ENCODE results near the gene GEMIN8.

The GEMIN8 gene

DNA sequence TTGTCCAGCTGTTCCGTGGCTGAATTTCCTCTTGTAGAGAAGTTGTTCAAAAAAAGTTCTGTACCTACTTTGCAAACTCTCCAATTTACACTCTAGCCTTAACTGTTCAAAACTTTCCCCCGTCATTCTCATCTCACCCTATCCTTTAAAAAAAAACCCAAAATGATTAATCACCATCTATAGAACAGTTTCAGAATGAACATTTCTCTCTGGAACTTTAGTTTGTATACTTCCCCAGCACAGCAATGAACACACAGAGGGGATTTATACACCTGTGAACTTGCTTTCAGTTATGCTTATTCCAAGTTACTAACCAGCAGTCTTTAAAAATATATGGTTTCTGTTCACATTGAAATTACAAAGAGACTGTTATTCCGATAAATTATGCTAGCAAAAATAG lies 1.2 kb downstream of the GEMIN8 start:
- Histone ChIP-seq H3K36me3 (ENCODE audit: control insufficient read depth in 1 of 2, insufficient read depth in 2 of 2, low read depth in 1 of 2, low read length in 2 of 2) (peaks cover 0 to 4% of the 10 kb centered on the region in 2 experiments), H3K79me1 (replicated peaks; ENCODE audit: low read length, poor library complexity, severe bottlenecking) (peaks cover 2% of the 10 kb centered on the region), H3K18ac (ENCODE audit: low read depth in 1 of 2, low read length in 2 of 2) (no peak overlapping the region), H3K27ac (ENCODE audit: low read length, poor library complexity, severe bottlenecking) (no peak overlapping the region), H2AFZ (ENCODE audit: low read depth, low read length) (no peak overlapping the region), H3K4me3 (ENCODE audit: insufficient read depth in 1 of 2, low read depth in 1 of 2, low read length in 2 of 2) (peak overlapping the region in 1 of 2 experiments; percentile 91), H3K4me1 (ENCODE audit: control insufficient read depth, insufficient read depth, low read depth, low read length) (peaks cover 3% of the 10 kb centered on the region), H4K8ac (ENCODE audit: low read length) (no peak overlapping the region), H2BK15ac (ENCODE audit: low read depth, poor library complexity, severe bottlenecking) (no peak overlapping the region), H3K9me3 (ENCODE audit: control insufficient read depth, low read length) (no peaks in the 10 kb centered on the region), H2BK5ac (ENCODE audit: low read depth, low read length, poor library complexity, severe bottlenecking) (no peak overlapping the region), H4K91ac (ENCODE audit: low read length) (no peak overlapping the region), H3K4me2 (ENCODE audit: low read length, poor library complexity, severe bottlenecking) (no peak overlapping the region), H3K4ac (ENCODE audit: low read depth in 1 of 2, low read length in 2 of 2) (no peak overlapping the region), H2AK5ac (ENCODE audit: low read length, severe bottlenecking) (no peak overlapping the region), H3K14ac (ENCODE audit: low read length in 2 of 2) (no peak overlapping the region), H2BK120ac (ENCODE audit: low read depth, low read length) (no peak overlapping the region), H3K9ac (ENCODE audit: low read length) (peak overlapping the region; percentile 96), H3K27me3 (ENCODE audit: control insufficient read depth in 1 of 2, insufficient read depth in 1 of 2, low read length in 2 of 2) (peaks cover 0 to 8% of the 10 kb centered on the region in 2 experiments), H3K23ac (ENCODE audit: low read length in 2 of 2) (no peak overlapping the region), H2BK12ac (ENCODE audit: low read length in 2 of 2) (no peak overlapping the region)
- WGBS = 77% methylated on average over 2 of the region's 3 CpGs
- no peak for DNase-seq

DNA sequence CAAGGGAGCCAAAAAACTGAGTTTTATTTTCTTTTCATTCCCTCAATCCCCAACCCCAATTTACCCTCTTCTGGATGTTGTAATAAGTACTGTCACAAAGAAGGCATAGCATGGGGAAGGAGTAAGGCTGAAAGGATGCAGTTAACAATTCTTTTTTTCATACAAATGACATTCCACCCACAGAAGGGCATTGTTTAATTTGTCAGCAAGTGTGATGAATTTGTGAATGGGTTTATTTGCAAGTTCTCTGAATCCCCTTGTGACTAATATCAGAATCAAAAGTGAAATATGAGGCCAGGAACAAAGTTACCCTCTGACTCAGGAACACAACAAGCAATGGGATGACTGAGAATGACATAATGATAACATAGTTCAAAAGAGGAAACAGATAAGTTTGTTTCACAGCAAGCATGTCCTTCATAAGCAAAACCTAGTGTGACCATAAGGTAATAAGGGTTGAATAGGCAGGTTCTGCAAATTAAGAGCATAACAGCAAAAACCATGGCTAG lies 2.1 kb downstream of the GEMIN8 start:
- Histone ChIP-seq H2BK5ac (ENCODE audit: low read depth, low read length, poor library complexity, severe bottlenecking) (no peak overlapping the region), H4K91ac (ENCODE audit: low read length) (no peak overlapping the region), H3K36me3 (ENCODE audit: control insufficient read depth in 1 of 2, insufficient read depth in 2 of 2, low read depth in 1 of 2, low read length in 2 of 2) (peaks cover 0 to 4% of the 10 kb centered on the region in 2 experiments), H3K9me3 (ENCODE audit: control insufficient read depth, low read length) (no peaks in the 10 kb centered on the region), H3K27ac (ENCODE audit: low read length, poor library complexity, severe bottlenecking) (no peak overlapping the region), H3K79me1 (replicated peaks; ENCODE audit: low read length, poor library complexity, severe bottlenecking) (peaks cover 2% of the 10 kb centered on the region), H3K4me1 (ENCODE audit: control insufficient read depth, insufficient read depth, low read depth, low read length) (peaks cover 3% of the 10 kb centered on the region), H2AK5ac (ENCODE audit: low read length, severe bottlenecking) (no peak overlapping the region), H3K4me2 (ENCODE audit: low read length, poor library complexity, severe bottlenecking) (no peak overlapping the region), H3K18ac (ENCODE audit: low read depth in 1 of 2, low read length in 2 of 2) (no peak overlapping the region), H3K23ac (ENCODE audit: low read length in 2 of 2) (no peak overlapping the region), H3K9ac (ENCODE audit: low read length) (peak overlapping the region; percentile 96), H2BK120ac (ENCODE audit: low read depth, low read length) (no peak overlapping the region), H2AFZ (ENCODE audit: low read depth, low read length) (no peak overlapping the region), H3K4me3 (ENCODE audit: insufficient read depth in 1 of 2, low read depth in 1 of 2, low read length in 2 of 2) (no peak overlapping the region), H3K27me3 (ENCODE audit: control insufficient read depth in 1 of 2, insufficient read depth in 1 of 2, low read length in 2 of 2) (peaks cover 0 to under 1% of the 10 kb centered on the region in 2 experiments), H2BK12ac (ENCODE audit: low read length in 2 of 2) (no peak overlapping the region), H2BK15ac (ENCODE audit: low read depth, poor library complexity, severe bottlenecking) (no peak overlapping the region), H4K8ac (ENCODE audit: low read length) (no peak overlapping the region), H3K4ac (ENCODE audit: low read depth in 1 of 2, low read length in 2 of 2) (no peak overlapping the region), H3K14ac (ENCODE audit: low read length in 2 of 2) (no peak overlapping the region)
- peak; percentile 22 for DNase-seq

GRCh38 chrX:14027036-14027435 lies 2.7 kb downstream of the GEMIN8 start:
- no peaks in the 10 kb centered on the region for H3K27me3 ChIP-seq (ENCODE audit: control insufficient read depth in 1 of 2, insufficient read depth in 1 of 2, low read length in 2 of 2)
- H3K18ac ChIP-seq (ENCODE audit: low read depth in 1 of 2, low read length in 2 of 2) = no peak overlapping the region
- H3K14ac ChIP-seq (ENCODE audit: low read length in 2 of 2) = no peak overlapping the region
- H3K23ac ChIP-seq (ENCODE audit: low read length in 2 of 2) = no peak overlapping the region
- no peak overlapping the region for H2BK12ac ChIP-seq (ENCODE audit: low read length in 2 of 2)
- H2AK5ac ChIP-seq (ENCODE audit: low read length, severe bottlenecking) = no peak overlapping the region
- H2BK120ac ChIP-seq (ENCODE audit: low read depth, low read length) = no peak overlapping the region
- no peak overlapping the region for H3K27ac ChIP-seq (ENCODE audit: low read length, poor library complexity, severe bottlenecking)
- H3K9ac ChIP-seq (ENCODE audit: low read length) = no peak overlapping the region
- WGBS = no CpG with 5 or more reads among the region's 1 CpG
- no peak overlapping the region for H4K8ac ChIP-seq (ENCODE audit: low read length)
- no peak overlapping the region for H2AFZ ChIP-seq (ENCODE audit: low read depth, low read length)
- H3K4me2 ChIP-seq (ENCODE audit: low read length, poor library complexity, severe bottlenecking) = no peak overlapping the region
- no peak overlapping the region for H3K4me3 ChIP-seq (ENCODE audit: insufficient read depth in 1 of 2, low read depth in 1 of 2, low read length in 2 of 2)
- H2BK15ac ChIP-seq (ENCODE audit: low read depth, poor library complexity, severe bottlenecking) = no peak overlapping the region
- H3K36me3 ChIP-seq (ENCODE audit: control insufficient read depth in 1 of 2, insufficient read depth in 2 of 2, low read depth in 1 of 2, low read length in 2 of 2) = peaks cover 0 to 5% of the 10 kb centered on the region in 2 experiments
- H3K9me3 ChIP-seq (ENCODE audit: control insufficient read depth, low read length) = peaks cover 2% of the 10 kb centered on the region
- H3K79me1 ChIP-seq (replicated peaks; ENCODE audit: low read length, poor library complexity, severe bottlenecking) = peaks cover 5% of the 10 kb centered on the region
- H3K4me1 ChIP-seq (ENCODE audit: control insufficient read depth, insufficient read depth, low read depth, low read length) = peaks cover 3% of the 10 kb centered on the region
- no peak for DNase-seq
- H3K4ac ChIP-seq (ENCODE audit: low read depth in 1 of 2, low read length in 2 of 2) = no peak overlapping the region
- no peak overlapping the region for H2BK5ac ChIP-seq (ENCODE audit: low read depth, low read length, poor library complexity, severe bottlenecking)
- no peak overlapping the region for H4K91ac ChIP-seq (ENCODE audit: low read length)

DNA sequence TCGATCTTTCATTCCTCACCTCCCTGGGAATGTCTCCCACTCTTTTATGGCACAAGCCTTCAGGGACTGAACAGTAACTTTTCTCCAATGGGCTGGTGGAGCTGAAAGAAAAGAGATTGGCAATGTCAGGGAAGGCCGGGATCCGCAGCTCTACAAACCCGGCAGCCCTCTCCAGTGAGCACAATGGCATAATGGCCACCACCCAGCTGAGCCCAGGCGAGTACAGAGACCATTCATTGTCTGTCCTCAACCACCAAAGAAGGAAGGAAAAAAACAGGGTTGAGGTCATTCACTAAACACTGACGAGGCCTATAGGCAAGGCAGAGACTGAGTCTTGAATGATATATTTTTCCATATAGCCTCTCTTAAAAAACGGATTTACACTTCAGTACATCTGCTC lies 3.6 kb downstream of the GEMIN8 start:
- no peak overlapping the region for H2BK5ac ChIP-seq (ENCODE audit: low read depth, low read length, poor library complexity, severe bottlenecking)
- DNase-seq = no peak
- H2BK12ac ChIP-seq (ENCODE audit: low read length in 2 of 2) = no peak overlapping the region
- H3K4ac ChIP-seq (ENCODE audit: low read depth in 1 of 2, low read length in 2 of 2) = no peak overlapping the region
- H3K4me1 ChIP-seq (ENCODE audit: control insufficient read depth, insufficient read depth, low read depth, low read length) = peaks cover 3% of the 10 kb centered on the region
- no peak overlapping the region for H4K91ac ChIP-seq (ENCODE audit: low read length)
- no peak overlapping the region for H3K4me3 ChIP-seq (ENCODE audit: insufficient read depth in 1 of 2, low read depth in 1 of 2, low read length in 2 of 2)
- no peak overlapping the region for H3K27ac ChIP-seq (ENCODE audit: low read length, poor library complexity, severe bottlenecking)
- no peaks in the 10 kb centered on the region for H3K27me3 ChIP-seq (ENCODE audit: control insufficient read depth in 1 of 2, insufficient read depth in 1 of 2, low read length in 2 of 2)
- H3K36me3 ChIP-seq (ENCODE audit: control insufficient read depth in 1 of 2, insufficient read depth in 2 of 2, low read depth in 1 of 2, low read length in 2 of 2) = peaks cover 0 to 7% of the 10 kb centered on the region in 2 experiments
- no peak overlapping the region for H3K23ac ChIP-seq (ENCODE audit: low read length in 2 of 2)
- no peak overlapping the region for H2AK5ac ChIP-seq (ENCODE audit: low read length, severe bottlenecking)
- peaks cover 7% of the 10 kb centered on the region for H3K79me1 ChIP-seq (replicated peaks; ENCODE audit: low read length, poor library complexity, severe bottlenecking)
- H3K9ac ChIP-seq (ENCODE audit: low read length) = no peak overlapping the region
- no peak overlapping the region for H2BK120ac ChIP-seq (ENCODE audit: low read depth, low read length)
- no peak overlapping the region for H3K14ac ChIP-seq (ENCODE audit: low read length in 2 of 2)
- H4K8ac ChIP-seq (ENCODE audit: low read length) = no peak overlapping the region
- no peak overlapping the region for H3K18ac ChIP-seq (ENCODE audit: low read depth in 1 of 2, low read length in 2 of 2)
- no peak overlapping the region for H2BK15ac ChIP-seq (ENCODE audit: low read depth, poor library complexity, severe bottlenecking)
- no peak overlapping the region for H2AFZ ChIP-seq (ENCODE audit: low read depth, low read length)
- peaks cover 3% of the 10 kb centered on the region for H3K9me3 ChIP-seq (ENCODE audit: control insufficient read depth, low read length)
- no CpG with 5 or more reads among the region's 7 CpGs for WGBS
- H3K4me2 ChIP-seq (ENCODE audit: low read length, poor library complexity, severe bottlenecking) = no peak overlapping the region
